ENCODE measurements around the gene KRTAP9-8. TPM values are rescaled to one million over a fixed set of nuclear protein-coding genes. Genes with fewer than 3 reads are reported as not detected.
"Not testable (repeated sequence)": the region's sequence is repeated elsewhere in the genome, so short reads cannot be mapped to it uniquely, and the experiment has no call there.

KRTAP9-8 gene
- polyA plus RNA-seq, 4 donors = not detected

GRCh38 chr17:41255381-41256290 lies 17.8 kb downstream of the KRTAP9-8 start, which contains the start of gene KRTAP9-9:
KRTAP9-9 (plus strand) TSS chr17:41255384.
- DNase-seq (ENCODE audit: low read depth in 4 of 4, low spot score in 2 of 4) = not testable (repeated sequence)

DNA sequence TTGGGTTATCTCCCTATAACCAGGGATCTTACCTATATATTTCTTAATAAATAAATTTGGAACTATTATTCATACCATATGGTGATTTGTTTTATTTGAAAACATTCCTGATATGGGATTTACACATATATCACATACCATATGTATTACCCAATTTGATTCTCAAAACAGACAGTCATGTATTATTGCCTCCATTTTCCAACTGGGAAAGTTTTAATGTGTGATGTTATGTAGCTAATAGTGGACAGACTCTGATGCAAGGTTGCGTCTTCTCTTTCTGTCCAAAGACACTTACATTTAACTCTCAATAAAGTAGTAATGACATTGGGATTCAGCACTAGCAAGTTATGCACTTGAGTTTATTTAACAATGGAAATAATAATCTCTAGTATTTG lies 18.5 kb downstream of the KRTAP9-8 start:
- DNase-seq (ENCODE audit: low read depth in 4 of 4, low spot score in 2 of 4) = no peak

DNA sequence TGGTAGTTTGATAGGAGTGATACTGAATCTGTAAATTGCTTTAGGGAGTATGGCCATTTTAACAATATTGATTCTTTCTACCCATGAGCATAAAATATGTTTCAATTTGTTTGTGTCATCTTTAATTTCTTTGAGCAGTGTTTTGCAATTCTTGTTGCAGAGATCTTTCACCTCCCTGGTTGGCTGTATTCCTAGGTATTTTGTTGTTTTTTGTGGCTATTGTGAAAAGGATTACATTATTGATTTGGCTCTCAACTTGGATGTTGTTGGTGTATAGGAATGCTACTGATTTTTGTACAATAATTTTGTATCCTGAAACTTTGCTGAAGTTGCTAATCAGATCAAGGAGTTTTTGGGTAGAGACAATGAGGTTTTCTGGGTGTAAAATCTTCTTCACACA lies 20.6 kb downstream of the KRTAP9-8 start:
- DNase-seq (ENCODE audit: low read depth in 4 of 4, low spot score in 2 of 4) = no peak

DNA sequence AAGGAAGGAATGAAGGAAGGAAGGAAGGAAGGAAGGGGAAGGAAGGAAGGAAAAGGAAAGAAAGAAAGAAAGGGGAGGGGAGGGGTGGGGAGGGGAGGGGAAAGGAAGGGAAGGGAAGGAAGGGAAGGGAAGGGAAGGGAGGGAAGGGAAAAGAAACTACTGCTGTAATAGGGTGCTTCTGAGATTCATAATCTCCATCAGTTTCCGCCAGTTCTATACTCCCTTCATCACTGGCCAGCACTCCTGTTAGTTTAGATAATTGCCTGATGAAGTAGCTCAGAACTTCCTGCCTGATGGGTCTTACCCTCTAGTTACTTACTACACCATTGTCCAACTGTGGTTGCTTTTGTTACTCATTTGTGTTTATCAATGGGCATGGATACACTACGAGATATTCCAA lies 25.4 kb downstream of the KRTAP9-8 start:
- DNase-seq (ENCODE audit: low read depth in 4 of 4, low spot score in 2 of 4) = no peak

GRCh38 chr17:41264599-41264998 lies 26.8 kb downstream of the KRTAP9-8 start:
- DNase-seq (ENCODE audit: low read depth in 4 of 4, low spot score in 2 of 4) = no peak

DNA sequence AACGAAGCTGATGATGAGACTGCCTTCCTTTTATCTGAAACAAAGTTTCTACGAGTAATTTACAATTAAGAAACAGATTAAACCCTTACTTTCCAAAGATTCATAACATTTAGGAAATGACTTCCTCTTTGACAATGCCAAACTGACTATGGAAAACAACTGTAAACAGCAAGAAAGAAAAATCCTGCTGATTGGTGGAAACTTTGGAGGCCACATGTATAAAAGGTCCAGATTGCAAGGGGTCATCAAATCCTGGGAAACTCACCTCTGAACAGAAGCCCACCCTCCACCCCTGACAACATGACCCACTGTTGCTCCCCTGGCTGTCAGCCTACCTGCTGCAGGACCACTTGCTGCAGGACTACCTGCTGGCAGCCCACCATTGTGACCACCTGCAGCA lies 27.3 kb downstream of the KRTAP9-8 start, which contains the start of gene KRTAP9-6:
Gene KRTAP9-6, plus strand, starts transcription at position 301 of the 400 bp plus-strand sequence. Its CDS starts 0 bp downstream, at position 301.
- DNase-seq (ENCODE audit: low read depth in 4 of 4, low spot score in 2 of 4) = no peak

DNA sequence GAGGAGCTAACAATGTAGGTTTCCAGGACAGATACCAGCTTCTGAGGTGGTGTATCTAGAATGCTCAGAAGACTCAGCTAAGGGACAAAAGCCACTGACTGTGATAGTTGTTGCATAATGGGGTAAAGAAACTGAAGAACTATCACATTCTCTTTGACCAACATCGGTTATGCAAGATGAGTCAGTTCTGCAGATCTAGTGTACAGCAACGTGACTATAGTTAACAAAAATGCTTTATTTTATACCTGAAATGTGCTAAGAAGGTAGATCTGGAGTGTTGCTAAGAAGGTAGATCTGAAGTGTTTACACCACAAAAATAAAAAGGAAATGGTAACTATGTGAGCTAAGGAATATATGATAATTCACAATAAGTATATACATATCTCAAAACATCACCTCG lies 29.9 kb downstream of the KRTAP9-8 start:
- DNase-seq (ENCODE audit: low read depth in 4 of 4, low spot score in 2 of 4) = no peak

GRCh38 chr17:41271323-41271722 lies 33.5 kb downstream of the KRTAP9-8 start:
- not testable (repeated sequence) for DNase-seq (ENCODE audit: low read depth in 4 of 4, low spot score in 2 of 4)

- no peak for DNase-seq (ENCODE audit: low read depth in 4 of 4, low spot score in 2 of 4)
These were observed 34.1 kb downstream of the KRTAP9-8 start for GRCh38 chr17:41271858-41272257.

DNA sequence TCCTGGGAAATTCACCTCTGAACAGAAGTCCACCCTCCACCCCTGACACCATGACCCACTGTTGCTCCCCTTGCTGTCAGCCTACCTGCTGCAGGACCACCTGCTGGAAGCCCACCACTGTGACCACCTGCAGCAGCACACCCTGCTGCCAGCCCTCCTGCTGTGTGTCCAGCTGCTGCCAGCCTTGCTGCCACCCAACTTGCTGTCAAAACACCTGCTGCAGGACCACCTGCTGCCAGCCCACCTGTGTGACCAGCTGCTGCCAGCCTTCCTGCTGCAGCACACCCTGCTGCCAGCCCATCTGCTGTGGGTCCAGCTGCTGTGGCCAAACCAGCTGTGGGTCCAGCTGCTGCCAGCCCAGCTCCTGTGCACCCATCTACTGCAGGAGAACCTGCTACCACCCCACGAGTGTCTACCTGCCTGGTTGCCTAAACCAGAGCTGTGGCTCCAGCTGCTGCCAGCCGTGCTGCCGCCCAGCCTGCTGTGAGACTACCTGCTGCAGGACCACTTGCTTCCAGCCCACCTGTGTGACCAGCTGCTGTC lies 37.9 kb downstream of the KRTAP9-8 start, which contains the start of gene KRTAP9-7:
Gene KRTAP9-7, plus strand, starts transcription at position 51 of the 543 bp plus-strand sequence. Its CDS starts 0 bp downstream, at position 51.
- not testable (repeated sequence) for DNase-seq (ENCODE audit: low read depth in 4 of 4, low spot score in 2 of 4)

DNA sequence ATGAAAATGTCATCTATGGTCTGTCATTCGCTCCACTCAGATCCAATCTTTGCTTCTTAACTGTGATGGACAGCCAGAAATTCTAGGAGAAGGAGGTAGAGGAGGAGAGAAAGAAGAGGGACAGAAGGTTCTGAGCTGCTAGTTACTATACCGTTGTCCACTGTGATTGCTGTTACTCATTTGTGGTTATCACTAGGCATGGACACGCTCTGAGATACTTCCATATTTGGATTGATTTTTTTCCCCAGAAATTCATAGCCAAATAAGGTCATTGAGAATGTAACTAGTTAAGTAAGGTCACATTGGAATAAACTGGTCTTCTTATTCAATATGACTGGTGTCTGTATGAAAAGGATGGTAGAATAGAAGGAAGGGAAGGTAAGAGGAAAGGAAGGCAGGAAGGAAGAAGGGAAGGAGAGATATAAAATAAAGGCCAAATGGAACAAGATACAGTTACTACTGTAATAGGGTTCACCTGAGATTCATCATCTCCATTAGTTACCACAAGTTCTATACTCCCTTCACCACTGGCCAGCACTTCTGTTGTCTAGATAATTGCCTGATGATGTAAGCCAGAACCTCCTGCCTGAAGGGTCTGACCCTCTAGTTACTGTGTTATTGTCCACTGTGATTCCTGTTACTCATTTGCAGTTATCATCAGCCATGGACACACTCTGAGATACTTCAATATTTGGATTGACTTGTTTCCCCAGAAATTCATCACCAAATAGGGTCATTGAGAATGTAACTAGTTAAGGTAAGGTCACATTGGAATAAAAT lies 40.6 kb downstream of the KRTAP9-8 start:
- DNase-seq (ENCODE audit: low read depth in 4 of 4, low spot score in 2 of 4) = no peak

DNA sequence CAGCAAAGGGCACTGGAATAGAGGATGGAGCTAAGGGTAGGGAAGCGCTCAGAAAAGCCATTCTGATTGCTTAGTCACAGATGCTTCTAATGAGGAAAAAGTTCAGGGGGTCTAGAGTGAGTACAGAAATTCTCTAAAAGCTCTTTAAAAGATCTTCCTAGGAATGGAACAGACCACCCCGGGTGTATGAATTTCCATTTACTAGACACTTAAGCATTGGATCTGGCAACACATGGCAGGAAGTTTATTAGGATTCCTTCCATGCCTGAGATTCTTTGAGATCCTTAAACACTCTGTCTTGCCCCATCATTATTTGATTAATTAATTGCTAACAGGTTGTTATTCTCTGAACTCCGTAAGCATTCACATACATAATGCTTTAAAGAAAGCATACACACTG lies 46.2 kb downstream of the KRTAP9-8 start:
- no peak for DNase-seq (ENCODE audit: low read depth in 4 of 4, low spot score in 2 of 4)

DNA sequence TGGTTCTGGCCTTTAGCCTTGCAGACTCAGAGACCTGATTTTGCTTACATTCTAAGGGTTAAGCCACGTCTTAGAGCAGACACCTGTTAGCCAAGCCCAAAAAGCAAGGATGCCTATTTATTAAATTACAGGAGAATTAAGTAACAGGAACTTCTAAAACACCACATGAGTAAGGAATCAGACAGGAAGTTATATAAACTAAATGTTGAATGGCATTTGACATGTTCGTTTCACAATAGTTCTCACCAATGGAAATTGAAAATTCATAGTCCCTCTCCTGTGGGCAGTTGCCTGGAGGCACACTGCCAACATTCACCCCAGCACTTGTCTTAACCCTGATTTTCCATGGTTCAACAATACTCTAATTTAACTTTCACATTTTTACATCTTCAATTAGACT lies 46.7 kb downstream of the KRTAP9-8 start:
- DNase-seq (ENCODE audit: low read depth in 4 of 4, low spot score in 2 of 4) = no peak

DNA sequence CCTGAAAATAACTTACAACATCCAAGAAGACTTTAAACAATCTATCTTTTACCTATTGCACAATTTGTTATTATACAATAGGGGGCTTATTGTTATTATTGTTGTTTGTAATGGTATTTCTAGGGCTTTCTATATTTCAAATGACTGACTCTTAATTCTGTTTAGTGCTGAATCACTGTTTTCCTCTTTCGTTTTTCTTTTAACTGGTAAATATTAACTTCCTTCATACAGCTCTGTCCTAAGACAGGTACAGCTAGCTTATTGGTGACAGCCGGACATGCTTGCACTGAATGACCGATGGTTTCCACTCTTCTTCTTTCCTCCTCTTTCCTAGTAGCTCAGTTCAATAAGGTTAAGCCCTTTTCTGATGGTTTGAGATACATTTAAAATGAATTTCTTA lies 49.3 kb downstream of the KRTAP9-8 start:
- no peak for DNase-seq (ENCODE audit: low read depth in 4 of 4, low spot score in 2 of 4)

Other genes with a start within 250 kb of the KRTAP9-8 start
- not detected for gene KRTAP3-3, start 243.8 kb upstream of the KRTAP9-8 start, polyA plus RNA-seq (ENCODE audit: insufficient read length in 4 of 4)
- not detected for gene KRTAP3-2, start 238.1 kb upstream of the KRTAP9-8 start, polyA plus RNA-seq (ENCODE audit: insufficient read length in 4 of 4)
- not detected for gene KRTAP3-1, start 228.9 kb upstream of the KRTAP9-8 start, polyA plus RNA-seq (ENCODE audit: insufficient read length in 4 of 4)
- gene KRTAP1-5, start 210.8 kb upstream of the KRTAP9-8 start, polyA plus RNA-seq (ENCODE audit: insufficient read length in 4 of 4) = not detected
- gene KRTAP1-4, start 207.8 kb upstream of the KRTAP9-8 start, polyA plus RNA-seq (ENCODE audit: insufficient read length in 4 of 4) = not detected
- not detected for gene KRTAP1-3, start 203.1 kb upstream of the KRTAP9-8 start, polyA plus RNA-seq (ENCODE audit: insufficient read length in 4 of 4)
- not detected for gene KRTAP1-1, start 196.5 kb upstream of the KRTAP9-8 start, polyA plus RNA-seq (ENCODE audit: insufficient read length in 4 of 4)
- not detected for gene KRTAP2-1, start 190.7 kb upstream of the KRTAP9-8 start, polyA plus RNA-seq (ENCODE audit: insufficient read length in 4 of 4)
- gene KRTAP2-2, start 182.8 kb upstream of the KRTAP9-8 start, polyA plus RNA-seq (ENCODE audit: insufficient read length in 4 of 4) = not detected
- gene KRTAP2-3, start 177.9 kb upstream of the KRTAP9-8 start, polyA plus RNA-seq (ENCODE audit: insufficient read length in 4 of 4) = not detected
- not detected for gene KRTAP2-4, start 172.1 kb upstream of the KRTAP9-8 start, polyA plus RNA-seq (ENCODE audit: insufficient read length in 4 of 4)
- gene KRTAP4-7, start 153.8 kb upstream of the KRTAP9-8 start, polyA plus RNA-seq (ENCODE audit: insufficient read length in 4 of 4) = not detected
- not detected for gene KRTAP4-8, start 139.9 kb upstream of the KRTAP9-8 start, polyA plus RNA-seq (ENCODE audit: insufficient read length in 4 of 4)
- not detected for gene KRTAP4-16, start 135.8 kb upstream of the KRTAP9-8 start, polyA plus RNA-seq (ENCODE audit: insufficient read length in 4 of 4)
- not detected for gene KRTAP4-9, start 132.6 kb upstream of the KRTAP9-8 start, polyA plus RNA-seq (ENCODE audit: insufficient read length in 4 of 4)
- not detected for gene KRTAP4-11, start 119.6 kb upstream of the KRTAP9-8 start, polyA plus RNA-seq (ENCODE audit: insufficient read length in 4 of 4)
- gene KRTAP4-12, start 113.8 kb upstream of the KRTAP9-8 start, polyA plus RNA-seq (ENCODE audit: insufficient read length in 4 of 4) = not detected
- gene KRTAP4-6, start 97.5 kb upstream of the KRTAP9-8 start, polyA plus RNA-seq (ENCODE audit: insufficient read length in 4 of 4) = not detected
- gene KRTAP4-5, start 88.2 kb upstream of the KRTAP9-8 start, polyA plus RNA-seq (ENCODE audit: insufficient read length in 4 of 4) = not detected
- gene KRTAP4-4, start 77.3 kb upstream of the KRTAP9-8 start, polyA plus RNA-seq (ENCODE audit: insufficient read length in 4 of 4) = not detected
- not detected for gene KRTAP4-3, start 69.8 kb upstream of the KRTAP9-8 start, polyA plus RNA-seq (ENCODE audit: insufficient read length in 4 of 4)
- not detected for gene KRTAP4-2, start 59.8 kb upstream of the KRTAP9-8 start, polyA plus RNA-seq (ENCODE audit: insufficient read length in 4 of 4)
- gene KRTAP4-1, start 53.1 kb upstream of the KRTAP9-8 start, polyA plus RNA-seq (ENCODE audit: insufficient read length in 4 of 4) = not detected
- not detected for gene KRTAP9-1, start 48.1 kb upstream of the KRTAP9-8 start, polyA plus RNA-seq (ENCODE audit: insufficient read length in 4 of 4)
- not detected for gene KRTAP9-2, start 11.4 kb upstream of the KRTAP9-8 start, polyA plus RNA-seq (ENCODE audit: insufficient read length in 4 of 4)
- gene KRTAP9-3, start 5.5 kb upstream of the KRTAP9-8 start, polyA plus RNA-seq (ENCODE audit: insufficient read length in 4 of 4) = not detected
- gene KRTAP9-4, start 11.7 kb downstream of the KRTAP9-8 start, polyA plus RNA-seq (ENCODE audit: insufficient read length in 4 of 4) = not detected
- not detected for gene KRTAP9-9, start 17.4 kb downstream of the KRTAP9-8 start, polyA plus RNA-seq (ENCODE audit: insufficient read length in 4 of 4)
- gene KRTAP9-6, start 27.4 kb downstream of the KRTAP9-8 start, polyA plus RNA-seq (ENCODE audit: insufficient read length in 4 of 4) = under 1 TPM in 3 of 4 donors, not detected in 1; 0.09 to 0.14 (median 0.10) TPM
- gene KRTAP9-7, start 37.7 kb downstream of the KRTAP9-8 start, polyA plus RNA-seq (ENCODE audit: insufficient read length in 4 of 4) = not detected
- gene KRTAP29-1, start 64.9 kb downstream of the KRTAP9-8 start, polyA plus RNA-seq (ENCODE audit: insufficient read length in 4 of 4) = not detected
- not detected for gene KRTAP16-1, start 71.3 kb downstream of the KRTAP9-8 start, polyA plus RNA-seq (ENCODE audit: insufficient read length in 4 of 4)
- gene KRTAP17-1, start 77.7 kb downstream of the KRTAP9-8 start, polyA plus RNA-seq (ENCODE audit: insufficient read length in 4 of 4) = not detected
- not detected for gene KRT33A, start 112.8 kb downstream of the KRTAP9-8 start, polyA plus RNA-seq (ENCODE audit: insufficient read length in 4 of 4)
- gene KRT33B, start 131.8 kb downstream of the KRTAP9-8 start, polyA plus RNA-seq (ENCODE audit: insufficient read length in 4 of 4) = not detected
- not detected for gene KRT34, start 144.3 kb downstream of the KRTAP9-8 start, polyA plus RNA-seq (ENCODE audit: insufficient read length in 4 of 4)
- gene KRT31, start 159.6 kb downstream of the KRTAP9-8 start, polyA plus RNA-seq (ENCODE audit: insufficient read length in 4 of 4) = not detected
- not detected for gene KRT37, start 186.6 kb downstream of the KRTAP9-8 start, polyA plus RNA-seq (ENCODE audit: insufficient read length in 4 of 4)
- gene KRT38, start 203.0 kb downstream of the KRTAP9-8 start, polyA plus RNA-seq (ENCODE audit: insufficient read length in 4 of 4) = not detected
- not detected for gene KRT32, start 229.4 kb downstream of the KRTAP9-8 start, polyA plus RNA-seq (ENCODE audit: insufficient read length in 4 of 4)
- under 1 TPM in 2 of 4 donors, not detected in 2; 0.10 to 0.14 TPM for gene KRT35, start 243.2 kb downstream of the KRTAP9-8 start, polyA plus RNA-seq (ENCODE audit: insufficient read length in 4 of 4)